SJCRH30 (cell line): ENCODE results near the gene LDLRAD4. TPM values are rescaled to one million over a fixed set of nuclear protein-coding genes. Genes with fewer than 3 reads are reported as not detected.
"Not testable (repeated sequence)": the region's sequence is repeated elsewhere in the genome, so short reads cannot be mapped to it uniquely, and the experiment has no call there.

Experiments used
- DNase-seq, 2 experiments: peaks; one replicate each; pipeline ENCODE4 v3.0.0-alpha.2; 2015 to 2020
- H3K27ac ChIP-seq: fragments of 250-450 bp; sonication (Bioruptor Pico); 2 replicates; pipeline ENCODE4 v1.5.1; 2020; ENCODE audit warnings: mild to moderate bottlenecking, moderate library complexity
- H3K27me3 ChIP-seq: fragments of 250-450 bp; sonication (Bioruptor Pico); 2 replicates; pipeline ENCODE4 v1.5.1; 2020; ENCODE audit warnings: mild to moderate bottlenecking, moderate library complexity
- H3K36me3 ChIP-seq: fragments of 250-450 bp; sonication (Bioruptor Pico); 2 replicates; pipeline ENCODE4 v1.5.1; 2020; ENCODE audit warnings: mild to moderate bottlenecking, moderate library complexity
- H3K4me1 ChIP-seq: fragments of 250-450 bp; sonication (Bioruptor Pico); 2 replicates; pipeline ENCODE4 v1.5.1; 2020; ENCODE audit warnings: mild to moderate bottlenecking, moderate library complexity
- H3K4me3 ChIP-seq: fragments of 250-450 bp; sonication (Bioruptor Pico); 2 replicates; pipeline ENCODE4 v1.5.1; 2020; ENCODE audit warnings: mild to moderate bottlenecking, moderate library complexity
- H3K9me3 ChIP-seq: fragments of 250-450 bp; sonication (Bioruptor Pico); replicated peaks from 2 replicates; pipeline ENCODE4 v1.5.1; 2020; ENCODE audit warnings: mild to moderate bottlenecking, moderate library complexity
- total RNA-seq: library from RNA; depleted of rRNA; stranded (reverse); fragments of >200 nt; shearing (Covaris generic); gene quantifications from 2 replicates; pipeline ENCODE4 v1.2.3, GENCODE V29; 2014

LDLRAD4 gene
- total RNA-seq, 1 experiment from 2014 or later: 0.26 TPM

DNA sequence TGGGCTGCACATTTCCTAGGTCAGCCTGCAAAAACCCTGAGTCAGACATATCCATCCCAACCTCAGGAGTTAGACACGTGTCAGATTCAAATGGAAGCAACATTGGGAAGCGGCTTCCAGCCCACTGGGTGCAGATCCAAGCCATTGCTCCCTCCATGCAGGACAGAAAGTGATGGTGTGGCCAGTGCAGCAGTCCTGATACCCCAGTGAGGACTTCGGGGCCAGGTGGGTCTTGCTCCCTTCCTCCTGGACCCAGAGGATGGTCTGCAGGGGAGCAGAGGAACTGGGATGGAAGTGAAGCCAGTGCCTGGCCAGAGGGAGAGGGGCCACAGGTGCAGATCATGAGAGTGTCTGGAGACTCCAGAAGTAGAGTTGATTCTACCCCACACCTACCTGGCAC lies 255.8 kb downstream of the LDLRAD4 start:
- Histone ChIP-seq H3K9me3 (no peaks in the 10 kb centered on the region), H3K4me1 (no peaks in the 10 kb centered on the region), H3K27me3 (no peaks in the 10 kb centered on the region), H3K27ac (no peak overlapping the region), H3K4me3 (no peak overlapping the region), H3K36me3 (no peaks in the 10 kb centered on the region)
- DNase-seq: no peak

GRCh38 chr18:13474907-13475545 lies 256.5 kb downstream of the LDLRAD4 start:
- Histone ChIP-seq H3K4me3 (no peak overlapping the region), H3K36me3 (no peaks in the 10 kb centered on the region), H3K4me1 (no peaks in the 10 kb centered on the region), H3K27me3 (no peaks in the 10 kb centered on the region), H3K9me3 (no peaks in the 10 kb centered on the region), H3K27ac (no peak overlapping the region)
- no peak for DNase-seq

GRCh38 chr18:13476312-13476711 lies 257.8 kb downstream of the LDLRAD4 start:
- H3K4me3 ChIP-seq, H3K27me3 ChIP-seq, H3K4me1 ChIP-seq, H3K9me3 ChIP-seq, H3K36me3 ChIP-seq, DNase-seq, H3K27ac ChIP-seq: not testable (repeated sequence)

DNA sequence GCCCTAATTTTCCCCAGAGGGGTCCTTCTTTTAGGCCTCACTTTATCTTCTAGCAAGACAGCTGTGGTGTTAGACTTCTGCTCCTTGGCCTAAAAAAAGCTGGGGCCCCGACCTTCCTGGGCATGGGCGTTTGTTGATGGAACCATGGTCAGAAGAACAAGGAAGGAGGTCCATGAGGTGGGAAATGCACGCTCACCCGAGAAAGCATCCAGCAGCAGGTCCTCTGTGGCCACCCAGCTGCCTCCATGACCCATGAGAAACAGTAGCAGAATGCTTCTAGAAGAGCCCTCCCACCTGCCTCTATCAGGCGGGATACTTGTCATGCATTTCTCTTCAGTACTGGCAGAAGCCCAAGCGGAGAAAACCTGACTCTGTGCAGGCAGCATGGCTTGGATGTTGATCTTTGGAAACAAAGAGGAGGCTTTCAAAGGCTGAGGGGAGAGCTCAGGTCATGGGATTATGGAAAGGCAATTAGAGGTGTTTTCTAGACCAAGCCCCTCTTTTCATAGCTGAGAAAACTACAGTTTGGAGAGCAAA lies 258.7 kb downstream of the LDLRAD4 start:
- H3K4me1 ChIP-seq: no peaks in the 10 kb centered on the region
- no peak overlapping the region for H3K4me3 ChIP-seq
- no peak overlapping the region for H3K27ac ChIP-seq
- DNase-seq: no peak
- no peaks in the 10 kb centered on the region for H3K36me3 ChIP-seq
- no peaks in the 10 kb centered on the region for H3K9me3 ChIP-seq
- no peaks in the 10 kb centered on the region for H3K27me3 ChIP-seq

GRCh38 chr18:13480571-13481255 lies 262.2 kb downstream of the LDLRAD4 start:
- Histone ChIP-seq H3K4me3 (no peak overlapping the region), H3K9me3 (no peaks in the 10 kb centered on the region), H3K27me3 (no peaks in the 10 kb centered on the region), H3K27ac (no peak overlapping the region), H3K36me3 (no peaks in the 10 kb centered on the region), H3K4me1 (no peaks in the 10 kb centered on the region)
- DNase-seq: no peak

DNA sequence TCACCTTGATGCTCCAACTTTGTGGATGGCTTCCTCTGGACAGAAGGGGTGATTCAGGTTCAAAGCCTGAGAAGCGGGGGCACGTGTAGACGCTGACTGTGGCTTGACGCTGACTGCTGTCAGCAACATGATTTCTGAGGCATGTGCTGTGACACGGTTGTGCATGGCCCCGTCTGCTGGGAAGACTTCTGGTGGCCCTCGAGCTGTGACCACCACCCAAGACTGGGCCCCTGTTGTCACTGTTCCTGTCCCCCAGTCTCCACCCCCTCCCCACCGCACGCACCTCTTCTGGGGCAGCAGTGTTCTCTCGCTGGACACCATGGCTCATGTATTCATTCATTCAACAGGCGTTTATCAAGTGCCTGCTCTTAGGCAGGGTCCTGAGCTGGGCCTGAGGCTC lies 262.8 kb downstream of the LDLRAD4 start:
- Histone ChIP-seq H3K4me3 (no peak overlapping the region), H3K36me3 (no peaks in the 10 kb centered on the region), H3K27ac (no peak overlapping the region), H3K4me1 (no peaks in the 10 kb centered on the region), H3K27me3 (no peaks in the 10 kb centered on the region), H3K9me3 (no peaks in the 10 kb centered on the region)
- DNase-seq: no peak

GRCh38 chr18:13481820-13482617 lies 263.5 kb downstream of the LDLRAD4 start:
- H3K27me3 ChIP-seq: no peaks in the 10 kb centered on the region
- H3K4me1 ChIP-seq: no peaks in the 10 kb centered on the region
- no peaks in the 10 kb centered on the region for H3K9me3 ChIP-seq
- H3K27ac ChIP-seq: no peak overlapping the region
- H3K4me3 ChIP-seq: no peak overlapping the region
- DNase-seq: no peak
- H3K36me3 ChIP-seq: no peaks in the 10 kb centered on the region

DNA sequence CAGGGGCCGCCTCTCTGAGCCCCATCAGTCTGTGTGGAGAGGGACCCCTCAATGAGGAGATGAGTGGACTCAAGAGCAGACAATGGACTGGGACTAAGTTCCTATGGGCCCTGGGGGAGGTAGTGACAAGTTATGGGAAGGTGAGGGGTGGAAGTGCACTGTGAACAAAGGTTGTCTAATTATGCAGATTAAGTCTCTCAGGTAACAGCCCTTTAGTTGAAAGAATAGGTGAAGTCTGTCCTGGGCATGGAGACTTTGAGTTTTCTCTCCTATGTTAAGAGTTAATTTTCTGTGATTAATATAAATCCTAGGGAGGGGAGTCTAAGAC lies 264.0 kb downstream of the LDLRAD4 start:
- Histone ChIP-seq H3K27me3 (no peaks in the 10 kb centered on the region), H3K4me3 (no peak overlapping the region)
- DNase-seq: no peak

GRCh38 chr18:13483316-13484270 lies 265.0 kb downstream of the LDLRAD4 start:
- Histone ChIP-seq H3K27me3 (no peaks in the 10 kb centered on the region), H3K36me3 (no peaks in the 10 kb centered on the region), H3K4me1 (no peaks in the 10 kb centered on the region), H3K4me3 (no peak overlapping the region), H3K27ac (no peak overlapping the region), H3K9me3 (no peaks in the 10 kb centered on the region)
- DNase-seq: no peak

More for the DNA sequence above, 264.0 kb downstream of the LDLRAD4 start:
- Histone ChIP-seq H3K27ac (no peak overlapping the region), H3K4me1 (no peaks in the 10 kb centered on the region), H3K36me3 (no peaks in the 10 kb centered on the region), H3K9me3 (no peaks in the 10 kb centered on the region)

- H3K4me1 ChIP-seq: no peaks in the 10 kb centered on the region
- no peak overlapping the region for H3K4me3 ChIP-seq
- no peaks in the 10 kb centered on the region for H3K27me3 ChIP-seq
- H3K36me3 ChIP-seq: no peaks in the 10 kb centered on the region
- DNase-seq: no peak
- no peak overlapping the region for H3K27ac ChIP-seq
- H3K9me3 ChIP-seq: no peaks in the 10 kb centered on the region
These were observed 266.6 kb downstream of the LDLRAD4 start for GRCh38 chr18:13485182-13485581.

DNA sequence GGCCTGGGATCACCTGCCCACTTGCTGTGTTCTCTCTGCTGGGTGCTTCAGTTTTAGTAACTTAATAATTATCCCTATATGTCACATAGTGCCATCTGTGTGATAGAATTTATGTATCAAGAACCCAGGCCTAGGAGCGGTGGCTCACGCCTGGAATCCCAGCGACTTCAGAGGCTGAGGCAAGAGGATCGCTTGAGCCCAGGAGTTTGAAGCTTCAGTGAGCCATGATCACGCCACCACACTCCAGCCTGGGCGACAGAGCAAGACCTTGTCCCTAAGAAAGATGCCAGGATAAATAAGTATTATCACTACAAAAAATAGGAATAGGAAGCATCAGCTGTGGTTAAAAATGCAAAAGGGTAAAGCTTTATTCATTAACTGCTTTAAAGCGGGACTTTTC lies 267.0 kb downstream of the LDLRAD4 start:
- Histone ChIP-seq H3K27me3 (no peaks in the 10 kb centered on the region), H3K27ac (no peak overlapping the region), H3K4me1 (no peaks in the 10 kb centered on the region), H3K4me3 (no peak overlapping the region), H3K36me3 (no peaks in the 10 kb centered on the region), H3K9me3 (no peaks in the 10 kb centered on the region)
- no peak for DNase-seq

DNA sequence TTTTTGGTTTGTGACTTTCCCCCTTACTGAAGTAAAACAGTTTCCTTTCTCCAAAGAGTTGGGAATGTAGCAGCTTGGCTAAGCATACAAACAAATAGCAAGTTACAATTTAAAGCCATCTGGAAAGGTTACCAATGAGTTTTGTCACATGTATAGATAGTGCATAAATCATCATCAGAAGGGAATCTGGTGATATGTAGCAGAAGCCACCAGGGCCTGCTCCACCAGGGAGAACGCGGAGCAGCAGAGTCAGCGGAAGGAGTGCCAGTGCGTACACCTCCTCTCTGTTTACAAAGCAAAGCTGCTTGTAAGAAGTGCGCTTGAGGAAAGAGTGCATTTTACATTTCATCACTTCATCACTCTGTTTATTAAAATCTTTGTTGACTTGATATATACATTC lies 267.7 kb downstream of the LDLRAD4 start:
- H3K36me3 ChIP-seq: no peaks in the 10 kb centered on the region
- no peaks in the 10 kb centered on the region for H3K4me1 ChIP-seq
- H3K4me3 ChIP-seq: no peak overlapping the region
- no peak for DNase-seq
- no peaks in the 10 kb centered on the region for H3K27me3 ChIP-seq
- no peak overlapping the region for H3K27ac ChIP-seq
- no peaks in the 10 kb centered on the region for H3K9me3 ChIP-seq

GRCh38 chr18:13486686-13487085 lies 268.1 kb downstream of the LDLRAD4 start:
- no peaks in the 10 kb centered on the region for H3K27me3 ChIP-seq
- H3K27ac ChIP-seq: no peak overlapping the region
- H3K4me3 ChIP-seq: no peak overlapping the region
- no peaks in the 10 kb centered on the region for H3K9me3 ChIP-seq
- DNase-seq: no peak
- H3K4me1 ChIP-seq: no peaks in the 10 kb centered on the region
- no peaks in the 10 kb centered on the region for H3K36me3 ChIP-seq

- Histone ChIP-seq H3K4me3 (no peak overlapping the region), H3K27me3 (no peaks in the 10 kb centered on the region), H3K36me3 (no peaks in the 10 kb centered on the region), H3K9me3 (no peaks in the 10 kb centered on the region), H3K4me1 (no peaks in the 10 kb centered on the region), H3K27ac (no peak overlapping the region)
- DNase-seq: no peak
These were observed 268.7 kb downstream of the LDLRAD4 start for GRCh38 chr18:13487237-13487636.
